ENCODE results near the gene TMEM156. TPM values are rescaled to one million over a fixed set of nuclear protein-coding genes. Genes with fewer than 3 reads are reported as not detected.

TMEM156 gene
- total and polyA plus RNA-seq, 2 donors (not counting 3 experiments of a cell fraction or from before 2014, with no cell fraction given), result 0.39 to 1.00 TPM

DNA sequence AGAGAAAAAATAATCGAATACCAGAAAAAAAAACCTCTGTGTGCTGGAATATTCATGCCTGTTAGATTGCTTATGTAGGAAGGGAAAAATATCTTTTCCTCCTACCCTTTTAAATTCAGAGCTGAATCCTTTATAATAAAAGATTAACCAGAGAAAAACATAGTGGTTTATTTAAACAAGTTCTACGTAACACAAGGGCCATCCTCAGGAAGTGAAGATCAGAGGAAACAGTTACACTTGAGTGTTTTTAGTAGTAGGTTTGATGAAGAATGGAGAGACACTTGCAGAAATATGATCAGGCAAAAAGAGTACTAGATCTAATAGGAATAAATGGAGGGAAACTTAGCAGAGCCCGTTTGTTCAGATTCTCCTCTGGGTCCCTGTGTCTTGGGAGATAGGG lies 66.3 kb downstream of the TMEM156 start:
- dilution Hi-C loops (cut with MboI; ENCODE audit: extremely low pct_ligation_motif_present, low sequenced_read_pairs) (no loop called here), intact Hi-C loops (cut with micrococcal nuclease) (no loop called here)
- Histone ChIP-seq H2AFZ (ENCODE audit: low read depth, low read length) (no peak overlapping the region), H3K36me3 (ENCODE audit: control insufficient read depth in 2 of 2, extremely low read depth in 1 of 2, insufficient read depth in 2 of 2, low read length in 2 of 2) (no peaks in the 10 kb centered on the region), H3K4me2 (ENCODE audit: insufficient read depth, low read length) (no peak overlapping the region), H3K9me3 (replicated peaks; ENCODE audit: control insufficient read depth, insufficient read depth, low read length) (no peaks in the 10 kb centered on the region), H3K4me1 (ENCODE audit: control insufficient read depth, extremely low read depth, insufficient read depth, low read length) (no peaks in the 10 kb centered on the region), H3K9me1 (replicated peaks; ENCODE audit: control insufficient read depth, extremely low read depth, insufficient read depth, low read length) (no peaks in the 10 kb centered on the region), H3K4me3 (replicated peaks in 1 of 3; ENCODE audit: insufficient read depth in 1 of 3, low read depth in 1 of 3, low read length in 3 of 3) (no peak overlapping the region), H3K9ac (replicated peaks; ENCODE audit: extremely low read depth, insufficient read depth, low read length) (no peak overlapping the region), H3K79me2 (ENCODE audit: control insufficient read depth, insufficient read depth, low read length) (no peaks in the 10 kb centered on the region), H4K20me1 (replicated peaks; ENCODE audit: control insufficient read depth, extremely low read depth, insufficient read depth, low read length) (no peaks in the 10 kb centered on the region), H3K27ac (ENCODE audit: insufficient read depth, low read depth, low read length) (no peak overlapping the region), H3K27me3 (ENCODE audit: control insufficient read depth in 2 of 2, insufficient read depth in 2 of 2, low read length in 2 of 2) (no peaks in the 10 kb centered on the region)
- FAIRE-seq (no peak), DNase-seq (ENCODE audit: low read depth, low spot score) (no peak)
- TF ChIP-seq EZH2 (IDR thresholded peaks at IDR 0.05; ENCODE audit: borderline replicate concordance, low read depth, low read length, severe bottlenecking) (no peak), FOS (IDR thresholded peaks at IDR 0.05; ENCODE audit: borderline replicate concordance, insufficient read depth, low read length) (no peak), MYC (IDR thresholded peaks at IDR 0.05; ENCODE audit: low read depth, low read length) (no peak), GATA2 (IDR thresholded peaks at IDR 0.05; ENCODE audit: insufficient read depth, insufficient read length, low read depth, low read length) (no peak), POLR2AphosphoS5 (IDR thresholded peaks at IDR 0.05; ENCODE audit: insufficient read depth, low read depth, low read length) (no peak), JUN (IDR thresholded peaks at IDR 0.05; ENCODE audit: borderline replicate concordance, insufficient read depth, insufficient read length, low read depth) (no peak), POLR2A (IDR thresholded peaks at IDR 0.05; ENCODE audit: low read depth, low read length) (no peak)
- TF ChIP-seq, protein P1, sequence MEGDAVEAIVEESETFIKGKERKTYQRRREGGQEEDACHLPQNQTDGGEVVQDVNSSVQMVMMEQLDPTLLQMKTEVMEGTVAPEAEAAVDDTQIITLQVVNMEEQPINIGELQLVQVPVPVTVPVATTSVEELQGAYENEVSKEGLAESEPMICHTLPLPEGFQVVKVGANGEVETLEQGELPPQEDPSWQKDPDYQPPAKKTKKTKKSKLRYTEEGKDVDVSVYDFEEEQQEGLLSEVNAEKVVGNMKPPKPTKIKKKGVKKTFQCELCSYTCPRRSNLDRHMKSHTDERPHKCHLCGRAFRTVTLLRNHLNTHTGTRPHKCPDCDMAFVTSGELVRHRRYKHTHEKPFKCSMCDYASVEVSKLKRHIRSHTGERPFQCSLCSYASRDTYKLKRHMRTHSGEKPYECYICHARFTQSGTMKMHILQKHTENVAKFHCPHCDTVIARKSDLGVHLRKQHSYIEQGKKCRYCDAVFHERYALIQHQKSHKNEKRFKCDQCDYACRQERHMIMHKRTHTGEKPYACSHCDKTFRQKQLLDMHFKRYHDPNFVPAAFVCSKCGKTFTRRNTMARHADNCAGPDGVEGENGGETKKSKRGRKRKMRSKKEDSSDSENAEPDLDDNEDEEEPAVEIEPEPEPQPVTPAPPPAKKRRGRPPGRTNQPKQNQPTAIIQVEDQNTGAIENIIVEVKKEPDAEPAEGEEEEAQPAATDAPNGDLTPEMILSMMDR (IDR thresholded peaks at IDR 0.05; ENCODE audit: extremely low read depth in 1 of 2, insufficient read depth in 1 of 2, low read depth in 1 of 2, low read length in 2 of 2), result no peak
- TF ChIP-seq, protein P2, sequence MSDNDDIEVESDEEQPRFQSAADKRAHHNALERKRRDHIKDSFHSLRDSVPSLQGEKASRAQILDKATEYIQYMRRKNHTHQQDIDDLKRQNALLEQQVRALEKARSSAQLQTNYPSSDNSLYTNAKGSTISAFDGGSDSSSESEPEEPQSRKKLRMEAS (IDR thresholded peaks at IDR 0.05; ENCODE audit: insufficient read depth, insufficient read length), result no peak
- POLR2A ChIA-PET, result no interaction called here
- no TSS peak for BruUV-seq (replicated peaks)
- CTCF ChIA-PET, result no interaction called here
